Measurements from ENCODE around the gene ST7.

Gene ST7

GRCh38 chr7:116977172-116977571 is 23.9 kb downstream of the ST7 start:
- in situ Hi-C loops (cut with MboI; ENCODE audit: low sequenced_read_pairs) = no loop called here

DNA sequence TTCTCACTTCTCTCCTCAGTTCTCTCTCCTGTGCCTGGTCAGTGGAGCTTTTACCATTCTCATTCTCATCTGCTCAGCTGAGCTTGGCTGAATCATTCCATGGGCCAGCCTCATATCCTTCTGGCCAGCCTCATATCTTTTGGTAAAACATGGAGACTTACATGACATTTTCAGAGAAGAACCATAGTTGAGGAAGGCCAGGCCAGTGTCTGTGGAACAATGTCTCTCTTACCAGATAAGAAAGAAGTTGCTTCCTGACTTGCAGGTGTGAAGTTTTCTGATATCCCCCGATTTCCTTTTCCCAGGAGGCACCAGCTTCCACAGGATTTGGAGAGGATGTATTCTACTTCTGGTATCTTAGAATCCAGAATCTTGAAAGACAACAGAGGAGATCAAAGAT is 24.7 kb downstream of the ST7 start:
- in situ Hi-C loops (cut with MboI; ENCODE audit: low sequenced_read_pairs) = no loop called here

- in situ Hi-C loops (cut with MboI; ENCODE audit: low sequenced_read_pairs) = no loop called here
Observed at GRCh38 chr7:116979430-116979829, 26.1 kb downstream of the ST7 start.

DNA sequence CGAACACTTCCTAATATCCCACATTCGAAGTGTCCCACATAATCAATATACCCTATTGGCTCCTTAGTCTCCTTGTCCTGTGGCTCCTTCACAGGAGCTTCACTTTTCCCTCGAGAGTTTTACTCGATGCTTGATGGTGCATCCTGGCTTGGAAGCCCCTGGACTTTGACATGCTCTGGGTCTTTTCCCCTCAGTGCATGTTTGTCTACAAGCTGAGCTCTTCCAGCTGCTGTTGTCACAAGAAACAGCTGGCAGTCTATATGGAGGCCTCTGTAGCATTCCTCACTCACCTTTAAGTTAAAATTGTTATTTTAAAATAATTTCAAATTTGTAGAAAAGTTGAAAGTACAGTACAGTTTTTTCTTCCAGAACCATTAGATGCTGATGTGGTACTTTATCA is 27.1 kb downstream of the ST7 start:
- in situ Hi-C loops (cut with MboI; ENCODE audit: low sequenced_read_pairs) = loop anchor here (10.0 kb wide), 1 partner anchor 144 kb away; no protein-coding TSS in a partner anchor

- in situ Hi-C loops (cut with MboI; ENCODE audit: low sequenced_read_pairs) = loop anchor here (10.0 kb wide), 1 partner anchor 143 kb away; no protein-coding TSS in a partner anchor
Observed at GRCh38 chr7:116981939-116982338, 28.6 kb downstream of the ST7 start.

GRCh38 chr7:116984511-116984910 is 31.2 kb downstream of the ST7 start:
- in situ Hi-C loops (cut with MboI; ENCODE audit: low sequenced_read_pairs) = loop anchor here (10.0 kb wide), 1 partner anchor 140 kb away; no protein-coding TSS in a partner anchor

DNA sequence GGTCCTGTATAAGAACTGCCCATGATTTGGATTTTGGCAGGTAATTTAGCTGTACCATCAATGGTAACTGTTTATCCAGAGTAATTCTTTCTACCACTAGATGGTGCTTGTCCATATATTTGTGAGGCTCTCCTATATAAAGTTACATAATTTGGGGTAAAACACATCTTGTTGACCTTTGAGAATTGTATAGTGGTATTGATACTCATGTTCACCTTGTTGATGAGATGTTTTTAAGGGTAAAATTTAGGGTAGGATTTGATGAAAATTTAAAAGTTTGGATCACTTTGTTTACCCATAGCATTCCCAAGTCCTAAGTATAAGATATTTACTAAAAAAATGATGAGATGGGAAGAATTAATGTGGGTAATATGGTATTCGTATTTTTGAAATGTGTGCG is 31.6 kb downstream of the ST7 start:
- in situ Hi-C loops (cut with MboI; ENCODE audit: low sequenced_read_pairs) = loop anchor here (10.0 kb wide), 1 partner anchor 140 kb away; no protein-coding TSS in a partner anchor

GRCh38 chr7:116985575-116985974 is 32.3 kb downstream of the ST7 start:
- in situ Hi-C loops (cut with MboI; ENCODE audit: low sequenced_read_pairs) = loop anchor here (10.0 kb wide), 1 partner anchor 139 kb away; no protein-coding TSS in a partner anchor

- in situ Hi-C loops (cut with MboI; ENCODE audit: low sequenced_read_pairs) = loop anchor here (10.0 kb wide), 1 partner anchor 138 kb away; no protein-coding TSS in a partner anchor
Observed at GRCh38 chr7:116986611-116987565, 33.6 kb downstream of the ST7 start.

DNA sequence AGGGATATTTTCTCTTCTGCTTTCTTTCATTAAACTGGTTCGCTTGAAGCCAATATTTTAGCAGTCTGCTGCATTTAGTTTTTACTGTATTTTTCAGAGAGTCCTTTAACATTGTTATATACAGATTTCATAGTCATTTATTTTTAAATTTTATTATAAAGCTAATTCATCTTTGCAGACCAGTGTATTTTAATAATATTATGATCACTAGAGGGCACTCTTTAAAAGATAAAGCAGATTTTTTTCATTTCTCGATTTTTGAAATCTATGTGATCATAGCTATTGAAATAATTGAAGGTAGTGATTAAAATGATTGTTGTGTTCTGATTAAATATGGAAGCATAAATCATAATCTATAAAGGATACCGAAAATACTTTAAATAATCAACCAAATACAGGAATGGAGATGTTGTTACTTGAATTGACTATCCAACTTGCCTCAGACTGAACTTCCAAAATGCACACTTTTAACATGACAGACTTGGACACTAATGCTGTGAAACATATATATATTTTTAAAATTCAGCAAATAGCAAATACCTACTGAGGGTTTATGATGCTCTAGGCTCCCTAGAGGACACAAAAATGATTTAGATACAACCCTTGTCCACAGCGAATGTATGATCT is 35.2 kb downstream of the ST7 start:
- in situ Hi-C loops (cut with MboI; ENCODE audit: low sequenced_read_pairs) = loop anchor here (10.0 kb wide), 1 partner anchor 136 kb away; no protein-coding TSS in a partner anchor

DNA sequence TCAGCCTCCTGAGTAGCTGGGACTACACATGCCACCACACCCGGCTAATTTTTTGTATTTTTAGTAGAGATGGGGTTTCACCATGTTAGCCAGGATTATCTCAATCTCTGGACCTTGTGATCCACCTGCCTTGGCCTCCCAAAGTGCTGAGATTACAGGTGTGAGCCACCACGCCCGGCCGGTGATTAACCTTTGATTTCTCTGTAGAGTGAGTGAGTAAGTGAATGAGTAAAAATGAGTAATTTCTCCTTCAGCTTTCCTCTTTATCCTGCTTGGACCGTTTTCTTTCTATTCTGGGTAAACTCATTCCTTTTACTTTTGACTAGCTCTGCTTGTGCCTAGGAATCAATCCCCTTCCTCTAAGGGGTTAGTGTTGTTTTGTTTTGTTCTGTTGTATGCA is 36.8 kb downstream of the ST7 start:
- in situ Hi-C loops (cut with MboI; ENCODE audit: low sequenced_read_pairs) = no loop called here

DNA sequence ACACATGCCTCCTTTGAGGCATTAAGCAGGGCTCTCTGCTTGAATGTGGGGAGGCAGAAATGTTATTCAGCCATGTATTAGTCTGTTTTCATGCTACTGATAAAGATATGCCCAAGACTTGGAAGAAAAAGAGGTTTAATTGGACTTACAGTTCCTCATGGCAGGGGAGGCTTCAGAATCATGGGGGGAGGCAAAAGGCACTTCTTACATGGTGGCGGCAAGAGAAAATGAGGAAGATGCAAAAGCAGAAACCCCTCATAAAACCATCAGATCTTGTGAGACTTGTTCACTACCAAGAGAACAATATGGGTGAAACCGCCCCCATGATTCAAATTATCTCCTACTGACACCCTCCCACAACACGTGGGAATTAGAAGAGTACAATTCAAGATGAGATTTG is 37.9 kb downstream of the ST7 start:
- in situ Hi-C loops (cut with MboI; ENCODE audit: low sequenced_read_pairs) = no loop called here

DNA sequence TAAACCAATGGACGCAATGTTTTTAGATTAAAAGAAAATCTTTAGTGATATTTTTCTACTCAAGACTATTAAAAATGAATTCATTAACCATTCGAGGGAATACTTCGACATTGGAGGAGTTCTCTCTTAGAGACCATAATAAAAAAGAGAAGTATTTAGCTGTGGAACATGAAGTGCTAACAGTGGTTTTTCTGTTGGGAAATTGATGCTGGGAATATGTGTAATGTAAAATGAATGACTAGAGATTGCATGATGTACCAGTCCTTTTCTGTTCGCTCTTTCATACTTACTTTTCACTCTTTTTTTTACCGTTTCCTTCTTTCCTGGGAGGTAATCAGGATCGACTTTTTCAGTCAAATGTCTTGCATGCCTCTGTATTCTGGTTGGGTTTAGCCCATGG is 41.3 kb downstream of the ST7 start:
- in situ Hi-C loops (cut with MboI; ENCODE audit: low sequenced_read_pairs) = no loop called here

GRCh38 chr7:116997972-116998371 is 44.7 kb downstream of the ST7 start:
- in situ Hi-C loops (cut with MboI; ENCODE audit: low sequenced_read_pairs) = no loop called here

DNA sequence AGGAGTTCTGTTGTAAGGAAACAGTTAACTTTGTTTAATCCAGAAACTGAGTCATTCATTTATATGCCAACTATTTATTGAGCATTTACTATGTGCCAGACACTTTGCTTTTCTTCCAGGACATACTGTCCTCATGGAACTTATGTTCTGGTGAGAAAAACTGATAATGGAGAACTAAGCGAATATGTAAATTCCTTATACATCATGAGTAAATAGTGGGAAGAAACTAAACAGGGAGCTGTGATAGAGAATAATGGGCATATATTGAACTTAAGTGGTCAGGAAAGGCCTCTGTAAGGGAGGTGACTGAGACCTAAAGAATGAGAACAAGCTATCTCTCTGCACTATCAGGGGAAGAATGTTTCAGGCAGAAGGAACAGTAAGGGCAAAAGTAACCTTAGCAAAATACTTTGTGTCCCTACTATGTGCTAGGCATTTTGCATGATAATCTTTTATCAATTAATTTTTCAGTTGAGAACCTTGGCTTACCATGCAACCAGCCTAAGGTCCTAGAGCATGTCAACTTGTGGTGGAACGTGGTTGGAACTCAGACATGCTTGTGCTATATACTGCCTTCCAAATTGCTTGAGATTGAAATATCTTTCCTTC is 45.4 kb downstream of the ST7 start:
- in situ Hi-C loops (cut with MboI; ENCODE audit: low sequenced_read_pairs) = no loop called here

DNA sequence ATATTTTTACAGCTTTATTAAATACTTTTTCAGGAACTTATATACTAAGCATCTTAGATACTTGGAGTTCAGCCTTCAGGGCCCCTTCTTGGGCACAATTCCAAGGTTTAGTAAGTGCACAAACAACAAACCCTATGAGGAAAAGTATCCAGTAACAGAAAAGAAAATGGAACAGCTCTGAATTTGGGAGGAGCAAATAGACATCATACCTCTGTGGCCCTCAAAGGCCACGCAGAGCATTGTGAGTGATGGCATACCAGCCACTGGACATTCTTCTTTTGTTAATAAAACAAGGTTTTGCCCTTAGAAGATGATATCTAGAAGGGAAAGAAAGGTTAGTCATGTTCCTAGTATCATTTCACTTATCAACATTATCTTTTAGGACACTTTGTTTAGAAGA is 46.0 kb downstream of the ST7 start:
- in situ Hi-C loops (cut with MboI; ENCODE audit: low sequenced_read_pairs) = no loop called here

DNA sequence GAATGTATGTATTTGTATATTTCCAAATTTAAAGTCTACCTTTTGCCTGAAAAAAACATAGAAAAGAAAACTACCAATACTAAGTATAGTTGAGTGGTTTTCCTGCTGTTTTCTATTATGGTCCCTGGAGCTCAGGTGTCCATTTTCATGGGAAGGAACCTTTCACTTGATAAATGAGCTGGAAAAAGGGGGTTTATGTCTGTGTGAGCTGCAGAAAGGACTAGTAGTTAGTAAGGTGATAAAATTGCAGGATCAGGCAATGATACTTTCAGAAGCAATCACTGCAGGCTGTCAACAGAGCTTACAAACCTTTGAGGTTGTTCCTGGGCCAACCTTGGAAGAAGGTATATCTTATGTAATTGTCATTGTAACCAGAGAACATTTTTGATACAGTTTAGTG is 48.0 kb downstream of the ST7 start:
- in situ Hi-C loops (cut with MboI; ENCODE audit: low sequenced_read_pairs) = no loop called here

DNA sequence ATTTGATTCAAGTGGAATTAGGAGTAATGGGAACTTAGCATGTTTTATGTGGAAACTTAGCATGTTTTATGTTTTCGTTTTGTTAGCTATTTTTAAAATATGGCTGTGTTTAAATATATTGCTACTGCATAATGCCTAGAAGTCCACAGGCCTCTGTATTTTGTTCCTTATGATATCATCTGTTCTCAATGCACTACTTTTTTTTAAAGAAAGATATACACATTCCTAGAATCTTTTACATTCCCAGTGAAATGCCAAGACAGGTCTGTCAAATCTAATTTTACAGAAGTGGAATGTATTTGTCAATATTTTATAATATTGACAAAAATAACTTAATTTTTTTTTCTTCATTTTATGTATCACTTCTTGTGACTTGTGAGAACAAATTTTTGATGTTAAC is 51.6 kb downstream of the ST7 start:
- in situ Hi-C loops (cut with MboI; ENCODE audit: low sequenced_read_pairs) = no loop called here

DNA sequence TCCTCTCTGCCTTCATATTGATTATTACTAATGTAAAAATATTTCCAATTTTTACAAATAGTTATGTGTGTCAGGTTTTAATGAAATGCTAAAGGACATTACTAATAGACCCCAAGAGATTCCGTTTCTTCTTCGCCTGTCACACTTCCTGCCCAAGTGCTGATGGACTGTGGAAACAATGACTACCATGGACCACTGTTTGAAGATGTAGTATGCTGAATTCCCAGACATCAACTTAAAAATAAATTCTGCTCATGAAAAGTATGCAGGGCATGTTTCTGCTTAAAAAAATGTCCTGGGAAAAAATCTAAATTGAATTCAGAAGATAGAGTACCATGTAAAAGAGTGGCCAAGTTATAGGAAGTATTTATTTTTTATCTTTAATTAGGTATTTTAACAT is 52.1 kb downstream of the ST7 start:
- in situ Hi-C loops (cut with MboI; ENCODE audit: low sequenced_read_pairs) = no loop called here

DNA sequence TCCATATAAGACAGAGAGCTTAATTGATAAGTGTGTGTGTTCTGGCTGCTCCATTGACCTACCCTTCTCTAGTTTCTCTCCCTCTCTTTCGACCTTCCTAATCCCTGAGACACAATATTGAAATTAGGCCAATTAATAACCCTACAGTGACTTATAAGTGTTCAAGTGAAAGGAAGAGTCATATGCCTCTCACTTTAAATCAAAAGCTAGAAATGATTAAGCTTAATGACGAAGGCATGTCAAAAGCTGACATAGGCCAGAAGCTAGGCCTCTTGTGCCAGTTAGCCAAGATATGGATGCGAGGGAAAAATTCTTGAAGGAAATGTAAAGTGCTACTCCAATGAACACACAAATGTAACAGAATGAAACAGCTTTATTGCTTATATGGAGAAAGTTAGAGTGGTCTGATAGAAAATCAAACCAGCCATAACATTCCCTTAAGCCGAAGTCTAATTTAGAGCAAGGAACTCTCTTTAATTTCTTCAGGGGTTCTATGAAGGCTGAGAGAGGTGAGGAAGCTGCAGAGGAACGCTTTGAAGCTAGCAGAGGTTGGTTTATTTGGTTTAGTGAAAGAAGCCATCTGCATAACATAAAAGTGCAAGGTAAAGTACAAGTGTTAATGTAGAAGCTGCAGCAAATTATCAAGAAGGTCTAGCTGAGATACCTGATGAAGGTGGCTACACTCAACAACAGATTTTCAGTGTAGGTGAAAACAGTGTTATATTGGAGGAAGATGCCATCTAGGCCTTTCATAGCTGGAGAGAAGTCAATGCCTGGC is 53.8 kb downstream of the ST7 start:
- in situ Hi-C loops (cut with MboI; ENCODE audit: low sequenced_read_pairs) = no loop called here
